SK-N-SH treated with all-trans-retinoic acid at 6 μM for 48 hours (cell line): ENCODE data around the gene TAP1.

ENCODE experiments used
- ATAC-seq: fragments of 200-7000 bp; cut with Tn5 transposase; 3 replicates; pipeline ENCODE4 v1.9.1; 2020; ENCODE audit warnings: mild to moderate bottlenecking, moderate library complexity
- ARNTL ChIP-seq: fragments of 450-650 bp; formaldehyde crosslinking; IDR thresholded peaks from 2 replicates; pipeline ENCODE4 v1.5.0; 2020; ENCODE audit warnings: low read depth, mild to moderate bottlenecking, moderate library complexity, borderline replicate concordance
- BACH2 ChIP-seq: fragments of 250-450 bp; sonication (Bioruptor Pico); IDR thresholded peaks from 2 replicates; pipeline ENCODE4 v1.9.0; 2021; ENCODE audit warnings: mild to moderate bottlenecking, borderline replicate concordance
- CREB5 ChIP-seq: fragments of 250-450 bp; sonication (Bioruptor Pico); IDR thresholded peaks from 2 replicates; pipeline ENCODE4 v1.5.1; 2020; ENCODE audit warnings: low read depth, mild to moderate bottlenecking, moderate library complexity
- CSDC2 ChIP-seq: fragments of 250-450 bp; sonication (Bioruptor Pico); IDR thresholded peaks from 2 replicates; pipeline ENCODE4 v1.5.0; 2020; ENCODE audit warnings: mild to moderate bottlenecking, moderate library complexity
- ESRRG ChIP-seq: fragments of 250-450 bp; sonication (Bioruptor Pico); IDR thresholded peaks from 2 replicates; pipeline ENCODE4 v1.6.1; 2021; ENCODE audit warnings: mild to moderate bottlenecking
- GLIS3 ChIP-seq: fragments of 250-450 bp; sonication (Bioruptor Pico); IDR thresholded peaks from 2 replicates; pipeline ENCODE4 v1.5.0; 2020; ENCODE audit warnings: mild to moderate bottlenecking, moderate library complexity
- ISL1 ChIP-seq: fragments of 250-450 bp; sonication (Bioruptor Pico); IDR thresholded peaks from 2 replicates; pipeline ENCODE4 v2.1.2; 2022; ENCODE audit warnings: mild to moderate bottlenecking, moderate library complexity
- OSR1 ChIP-seq: fragments of 250-450 bp; sonication (Bioruptor Pico); IDR thresholded peaks from 2 replicates; pipeline ENCODE4 v1.8.0; 2022; ENCODE audit warnings: moderate library complexity, mild to moderate bottlenecking, inconsistent platforms
- POU6F1 ChIP-seq: fragments of 250-450 bp; sonication (Bioruptor Pico); IDR thresholded peaks from 2 replicates; pipeline ENCODE4 v1.8.0; 2021; ENCODE audit warnings: low read depth, mild to moderate bottlenecking, moderate library complexity, borderline replicate concordance
- PPARA ChIP-seq: fragments of 250-450 bp; sonication (Bioruptor Pico); IDR thresholded peaks from 2 replicates; pipeline ENCODE4 v1.5.0; 2020; ENCODE audit warnings: mild to moderate bottlenecking, borderline replicate concordance
- RARB ChIP-seq: fragments of 250-450 bp; sonication (Bioruptor Pico); IDR thresholded peaks from 2 replicates; pipeline ENCODE4 v1.8.0; 2021; ENCODE audit warnings: mild to moderate bottlenecking, moderate library complexity
- SNAI2 ChIP-seq: fragments of 250-450 bp; sonication (Bioruptor Pico); IDR thresholded peaks from 2 replicates; pipeline ENCODE4 v1.5.0; 2020; ENCODE audit warnings: mild to moderate bottlenecking, moderate library complexity
- TCF4 ChIP-seq: fragments of 250-450 bp; sonication (Bioruptor Pico); IDR thresholded peaks from 2 replicates; pipeline ENCODE4 v1.8.0; 2021; ENCODE audit warnings: mild to moderate bottlenecking, moderate library complexity, borderline replicate concordance
- TOX ChIP-seq: fragments of 250-450 bp; sonication (Bioruptor Pico); IDR thresholded peaks from 2 replicates; pipeline ENCODE4 v1.8.0; 2021; ENCODE audit warnings: mild to moderate bottlenecking, moderate library complexity, borderline replicate concordance
- TSHZ2 ChIP-seq: fragments of 250-450 bp; sonication (Bioruptor Pico); IDR thresholded peaks from 2 replicates; pipeline ENCODE4 v1.5.0; 2020; ENCODE audit warnings: mild to moderate bottlenecking, moderate library complexity
- ZC3H10 ChIP-seq: fragments of 250-450 bp; sonication (Bioruptor Pico); IDR thresholded peaks from 2 replicates; pipeline ENCODE4 v1.5.1; 2021; ENCODE audit warnings: mild to moderate bottlenecking, moderate library complexity
- ZFP3 ChIP-seq: fragments of 250-450 bp; sonication (Bioruptor Pico); IDR thresholded peaks from 2 replicates; pipeline ENCODE4 v1.5.0; 2020; ENCODE audit warnings: mild to moderate bottlenecking, moderate library complexity
- ZFP30 ChIP-seq: fragments of 450-650 bp; formaldehyde crosslinking; IDR thresholded peaks from 2 replicates; pipeline ENCODE4 v1.5.0; 2022; ENCODE audit warnings: mild to moderate bottlenecking, moderate library complexity
- ZNF565 ChIP-seq: fragments of 450-650 bp; formaldehyde crosslinking; conservative IDR thresholded peaks from 2 replicates; pipeline ENCODE4 v1.5.0; 2020; ENCODE audit warnings: low read depth, mild to moderate bottlenecking, moderate library complexity
- ZNF8 ChIP-seq: fragments of 450-650 bp; formaldehyde crosslinking; IDR thresholded peaks from 2 replicates; pipeline ENCODE4 v1.5.0; 2020; ENCODE audit warnings: mild to moderate bottlenecking, moderate library complexity
- TF ChIP-seq, protein P1 (sequence below): fragments of 250-450 bp; sonication (Bioruptor Pico); IDR thresholded peaks from 2 replicates; pipeline ENCODE4 v1.5.1; 2021; ENCODE audit warnings: mild to moderate bottlenecking, moderate library complexity
- TF ChIP-seq, protein P2 (sequence below): fragments of 250-450 bp; sonication (Bioruptor Pico); IDR thresholded peaks from 2 replicates; pipeline ENCODE4 v1.8.0; 2020; ENCODE audit warnings: mild to moderate bottlenecking, moderate library complexity, borderline replicate concordance

The TAP1 gene

GRCh38 chr6:32852844-32853540, 512 bp downstream of the TAP1 start:
- ATAC-seq: peak; percentile 53

GRCh38 chr6:32852018-32852843, 1.3 kb downstream of the TAP1 start:
- TF ChIP-seq TSHZ2 (CRISPR knock-in tag) (no peak), BACH2 (CRISPR knock-in tag) (no peak), CSDC2 (CRISPR knock-in tag) (no peak), ZC3H10 (no peak), PPARA (CRISPR knock-in tag) (no peak), ZNF565 (no peak), TCF4 (CRISPR knock-in tag) (no peak), POU6F1 (no peak), ESRRG (CRISPR knock-in tag) (no peak), OSR1 (CRISPR knock-in tag) (no peak), ARNTL (CRISPR knock-in tag) (no peak), ZFP30 (no peak), CREB5 (no peak), TOX (CRISPR knock-in tag) (no peak), ISL1 (CRISPR knock-in tag) (no peak)
- TF ChIP-seq, protein P1, sequence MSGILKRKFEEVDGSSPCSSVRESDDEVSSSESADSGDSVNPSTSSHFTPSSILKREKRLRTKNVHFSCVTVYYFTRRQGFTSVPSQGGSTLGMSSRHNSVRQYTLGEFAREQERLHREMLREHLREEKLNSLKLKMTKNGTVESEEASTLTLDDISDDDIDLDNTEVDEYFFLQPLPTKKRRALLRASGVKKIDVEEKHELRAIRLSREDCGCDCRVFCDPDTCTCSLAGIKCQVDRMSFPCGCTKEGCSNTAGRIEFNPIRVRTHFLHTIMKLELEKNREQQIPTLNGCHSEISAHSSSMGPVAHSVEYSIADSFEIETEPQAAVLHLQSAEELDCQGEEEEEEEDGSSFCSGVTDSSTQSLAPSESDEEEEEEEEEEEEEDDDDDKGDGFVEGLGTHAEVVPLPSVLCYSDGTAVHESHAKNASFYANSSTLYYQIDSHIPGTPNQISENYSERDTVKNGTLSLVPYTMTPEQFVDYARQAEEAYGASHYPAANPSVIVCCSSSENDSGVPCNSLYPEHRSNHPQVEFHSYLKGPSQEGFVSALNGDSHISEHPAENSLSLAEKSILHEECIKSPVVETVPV (CRISPR knock-in tag): no peak
- TF ChIP-seq, protein P2, sequence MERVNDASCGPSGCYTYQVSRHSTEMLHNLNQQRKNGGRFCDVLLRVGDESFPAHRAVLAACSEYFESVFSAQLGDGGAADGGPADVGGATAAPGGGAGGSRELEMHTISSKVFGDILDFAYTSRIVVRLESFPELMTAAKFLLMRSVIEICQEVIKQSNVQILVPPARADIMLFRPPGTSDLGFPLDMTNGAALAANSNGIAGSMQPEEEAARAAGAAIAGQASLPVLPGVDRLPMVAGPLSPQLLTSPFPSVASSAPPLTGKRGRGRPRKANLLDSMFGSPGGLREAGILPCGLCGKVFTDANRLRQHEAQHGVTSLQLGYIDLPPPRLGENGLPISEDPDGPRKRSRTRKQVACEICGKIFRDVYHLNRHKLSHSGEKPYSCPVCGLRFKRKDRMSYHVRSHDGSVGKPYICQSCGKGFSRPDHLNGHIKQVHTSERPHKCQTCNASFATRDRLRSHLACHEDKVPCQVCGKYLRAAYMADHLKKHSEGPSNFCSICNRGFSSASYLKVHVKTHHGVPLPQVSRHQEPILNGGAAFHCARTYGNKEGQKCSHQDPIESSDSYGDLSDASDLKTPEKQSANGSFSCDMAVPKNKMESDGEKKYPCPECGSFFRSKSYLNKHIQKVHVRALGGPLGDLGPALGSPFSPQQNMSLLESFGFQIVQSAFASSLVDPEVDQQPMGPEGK (CRISPR knock-in tag): no peak
- TF ChIP-seq, all 23 proteins: peak for 0
- no peak for ATAC-seq

More at GRCh38 chr6:32852844-32853540, 512 bp downstream of the TAP1 start:
- TF ChIP-seq RARB (CRISPR knock-in tag) (no peak), CSDC2 (CRISPR knock-in tag) (no peak), ESRRG (CRISPR knock-in tag) (no peak), ZFP3 (CRISPR knock-in tag) (no peak), ZNF565 (no peak), ISL1 (CRISPR knock-in tag) (no peak)

DNA sequence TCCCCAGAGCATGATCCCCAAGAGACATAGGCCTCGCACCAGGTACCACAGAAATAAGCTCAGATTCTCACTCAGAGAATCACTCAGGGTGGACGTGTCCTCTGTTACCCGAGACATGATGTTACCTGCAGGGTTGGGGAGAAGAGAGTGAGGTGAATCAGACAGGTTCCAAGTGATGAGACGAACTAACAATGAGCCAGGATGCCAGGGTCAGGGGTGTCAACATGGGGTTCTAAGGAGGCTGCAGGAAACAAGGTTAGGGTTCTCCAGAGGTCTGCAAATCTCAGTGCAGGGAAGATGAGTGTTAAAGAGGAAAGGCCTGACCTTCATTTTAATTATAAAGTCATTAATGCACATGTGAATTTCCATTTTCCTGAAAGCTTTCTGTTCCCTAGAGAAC, 2.5 kb downstream of the TAP1 start:
- ATAC-seq: no peak
- TF ChIP-seq ZNF565: no peak
- TF ChIP-seq TOX (CRISPR knock-in tag): no peak
- no peak for TF ChIP-seq ZNF8 (CRISPR knock-in tag)
- no peak for TF ChIP-seq BACH2 (CRISPR knock-in tag)
- TF ChIP-seq GLIS3 (CRISPR knock-in tag): no peak
- TF ChIP-seq, protein P2 (CRISPR knock-in tag): no peak
- TF ChIP-seq ESRRG (CRISPR knock-in tag): no peak
- no peak for TF ChIP-seq TCF4 (CRISPR knock-in tag)
- no peak for TF ChIP-seq RARB (CRISPR knock-in tag)
- no peak for TF ChIP-seq CREB5
- no peak for TF ChIP-seq ISL1 (CRISPR knock-in tag)
- no peak for TF ChIP-seq SNAI2
- no peak for TF ChIP-seq ZC3H10
